Lower leg skin (tissue), 4 donors: ENCODE data around the gene TMEM200B. TPM values are rescaled to one million over a fixed set of nuclear protein-coding genes. Genes with fewer than 3 reads are reported as not detected.

Source experiments
- DNase-seq, 2 donors: peaks; one replicate each; pipeline ENCODE4 v3.0.0-alpha.2; 2019; ENCODE audit warnings: low spot score in 2 of 2
- H3K4me3 ChIP-seq: fragments of 200-600 bp; sonication (generic); 2 replicates; pipeline ENCODE4 v1.5.1; 2017; ENCODE audit warnings: mild to moderate bottlenecking, low read depth; ENCODE audit not compliant: poor library complexity, severe bottlenecking
- POLR2A ChIP-seq, 2 donors: fragments of 450-650 bp; IDR thresholded peaks; one replicate each; pipeline ENCODE4 v1.6.1; 2016 to 2017; ENCODE audit warnings: antibody characterized with exemption in 2 of 2, mild to moderate bottlenecking in 1 of 2, moderate library complexity in 1 of 2
- WGBS, 2 donors: methylation state at CpG; one replicate each; pipeline ENCODE4 v1.1.5; 2018; 5-methylcytosine and 5-hydroxymethylcytosine counted together
- intact Hi-C: fragments of 100-400 bp; cut with DNase I; formaldehyde crosslinking; loops from one replicate; pipeline ENCODE4 v1.15.0; 2023; ENCODE audit warnings: low total_unique reads
- total RNA-seq, 4 donors: library from RNA; depleted of rRNA; stranded (reverse); fragments of >200 nt; gene quantifications; one replicate each; pipeline ENCODE4 v1.1.0, GENCODE V29; 2016
- TF ChIP-seq, protein P1 (sequence below), 3 donors: fragments of 450-650 bp; IDR thresholded peaks; one replicate each; pipeline ENCODE4 v1.5.1; 2016; ENCODE audit warnings: antibody characterized with exemption in 3 of 3, mild to moderate bottlenecking in 3 of 3, moderate library complexity in 2 of 3

The TMEM200B gene
- total RNA-seq, result 1 to 10 TPM; 2.1 to 7.7 (median 4.5) TPM

DNA sequence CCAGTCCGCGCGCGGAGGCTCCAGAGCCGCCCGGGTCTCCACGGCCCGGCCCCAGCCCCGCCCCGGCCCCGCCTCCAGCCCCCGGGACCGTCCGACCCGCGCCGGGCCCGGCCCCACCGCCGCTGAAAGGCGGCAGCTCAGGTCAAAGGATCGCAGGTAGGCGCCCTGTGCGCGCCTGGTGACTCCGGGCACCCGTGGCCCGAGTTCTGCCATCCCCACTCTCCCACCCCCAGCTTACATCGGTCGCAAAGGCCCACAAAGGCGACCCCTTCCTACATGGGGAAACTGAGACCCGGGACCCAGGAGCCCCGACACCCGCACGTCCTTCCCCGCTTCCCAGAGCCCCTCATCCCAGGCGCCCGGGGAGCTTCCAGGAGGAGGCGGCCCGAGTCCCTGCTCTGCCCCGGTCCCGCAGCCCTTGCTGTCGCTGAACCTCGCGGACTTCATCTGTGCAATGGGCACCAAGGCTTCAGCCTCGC is at the start of gene TMEM200B:
TSS of gene TMEM200B (minus strand) at position 17 of the 479 bp plus-strand sequence. CDS start 2,075 bp downstream, outside the sequence.
- TF ChIP-seq POLR2A (IDR thresholded peaks at IDR 0.05), result no peak
- TF ChIP-seq, protein P1, sequence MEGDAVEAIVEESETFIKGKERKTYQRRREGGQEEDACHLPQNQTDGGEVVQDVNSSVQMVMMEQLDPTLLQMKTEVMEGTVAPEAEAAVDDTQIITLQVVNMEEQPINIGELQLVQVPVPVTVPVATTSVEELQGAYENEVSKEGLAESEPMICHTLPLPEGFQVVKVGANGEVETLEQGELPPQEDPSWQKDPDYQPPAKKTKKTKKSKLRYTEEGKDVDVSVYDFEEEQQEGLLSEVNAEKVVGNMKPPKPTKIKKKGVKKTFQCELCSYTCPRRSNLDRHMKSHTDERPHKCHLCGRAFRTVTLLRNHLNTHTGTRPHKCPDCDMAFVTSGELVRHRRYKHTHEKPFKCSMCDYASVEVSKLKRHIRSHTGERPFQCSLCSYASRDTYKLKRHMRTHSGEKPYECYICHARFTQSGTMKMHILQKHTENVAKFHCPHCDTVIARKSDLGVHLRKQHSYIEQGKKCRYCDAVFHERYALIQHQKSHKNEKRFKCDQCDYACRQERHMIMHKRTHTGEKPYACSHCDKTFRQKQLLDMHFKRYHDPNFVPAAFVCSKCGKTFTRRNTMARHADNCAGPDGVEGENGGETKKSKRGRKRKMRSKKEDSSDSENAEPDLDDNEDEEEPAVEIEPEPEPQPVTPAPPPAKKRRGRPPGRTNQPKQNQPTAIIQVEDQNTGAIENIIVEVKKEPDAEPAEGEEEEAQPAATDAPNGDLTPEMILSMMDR (IDR thresholded peaks at IDR 0.05), result no peak
- no peak for DNase-seq
- intact Hi-C loops, result no loop called here
- H3K4me3 ChIP-seq, result peak within 1 kb of the TSS; percentile 48
- 0% methylated on average over 8 to 10 of the region's 46 CpGs for WGBS, 2 donors

DNA sequence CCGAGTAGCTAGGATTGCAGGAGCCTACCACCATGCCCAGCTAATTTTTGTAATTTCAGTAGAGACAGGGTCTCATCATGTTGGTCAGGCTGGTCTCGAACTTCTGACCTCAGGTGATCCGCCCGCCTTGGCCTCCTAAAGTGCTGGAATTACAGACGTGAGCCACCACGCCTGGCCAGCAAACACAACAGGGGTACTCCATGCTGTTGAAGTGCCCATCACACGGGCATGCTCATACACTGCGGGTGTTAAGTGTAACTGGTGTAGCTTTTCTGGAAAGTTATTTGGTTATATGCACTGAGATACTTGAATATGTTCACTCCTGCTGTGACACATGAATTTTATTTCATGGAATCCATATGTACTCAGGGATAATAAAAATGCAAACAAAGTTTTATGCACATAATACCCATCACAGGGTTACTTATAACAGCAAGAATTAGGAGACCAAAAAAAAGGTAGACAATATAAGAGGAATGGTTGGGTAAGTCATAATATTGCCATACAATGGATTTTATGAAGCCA is 48.8 kb upstream of the TMEM200B start:
- H3K4me3 ChIP-seq, result no peak overlapping the region
- intact Hi-C loops, result no loop called here
- peak in 1 of 2 donors; percentile 53 for DNase-seq
- no peak for TF ChIP-seq POLR2A (IDR thresholded peaks at IDR 0.05)
- TF ChIP-seq, protein P1 (IDR thresholded peaks at IDR 0.05), result no peak
- WGBS, 2 donors, result 88 to 89% methylated on average over 8 of the region's 8 CpGs

DNA sequence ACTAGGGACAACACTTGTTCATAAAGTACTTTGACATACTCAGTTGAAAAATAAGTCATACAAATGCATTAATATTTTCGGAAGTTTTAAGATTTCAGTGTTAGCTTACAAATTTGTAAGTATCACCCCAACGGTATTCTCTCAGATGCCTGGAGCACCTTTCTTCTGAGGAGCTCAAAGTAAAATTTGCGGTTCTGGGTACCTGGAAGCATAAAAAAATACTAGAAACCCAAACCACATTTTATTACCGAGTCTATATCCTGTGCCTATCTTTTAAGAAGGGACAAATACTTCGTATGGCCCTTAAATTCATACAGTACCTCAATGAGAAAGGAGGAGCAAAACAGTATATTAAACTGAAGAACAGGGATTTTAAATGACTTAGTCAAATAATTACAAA is 47.8 kb upstream of the TMEM200B start:
- DNase-seq, result no peak
- TF ChIP-seq, protein P1 (IDR thresholded peaks at IDR 0.05), result no peak
- no peak for TF ChIP-seq POLR2A (IDR thresholded peaks at IDR 0.05)
- 79 to 83% methylated on average over 5 of the region's 5 CpGs for WGBS, 2 donors
- intact Hi-C loops, result no loop called here
- no peak overlapping the region for H3K4me3 ChIP-seq

DNA sequence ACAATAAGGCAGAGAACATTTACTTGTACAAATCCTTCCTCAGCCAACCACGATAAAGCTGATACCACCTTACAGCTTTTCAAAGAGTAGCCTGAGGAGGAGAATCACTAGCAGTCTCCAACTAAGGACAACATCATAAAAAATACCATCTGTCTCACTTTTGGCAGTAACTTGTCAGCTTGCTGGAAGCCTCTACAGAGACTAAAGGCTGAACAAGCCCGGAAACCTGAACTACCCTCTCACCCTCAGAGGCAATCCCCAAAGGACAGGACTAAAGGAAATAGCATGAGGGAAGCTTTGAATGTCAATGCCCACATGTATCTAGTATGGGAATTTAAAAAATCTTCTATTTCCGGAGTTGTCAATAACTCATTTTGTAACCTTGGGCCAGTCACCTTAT is 47.4 kb upstream of the TMEM200B start:
- 26% methylated on average over 3 of the region's 3 CpGs for WGBS, 2 donors
- intact Hi-C loops, result no loop called here

DNA sequence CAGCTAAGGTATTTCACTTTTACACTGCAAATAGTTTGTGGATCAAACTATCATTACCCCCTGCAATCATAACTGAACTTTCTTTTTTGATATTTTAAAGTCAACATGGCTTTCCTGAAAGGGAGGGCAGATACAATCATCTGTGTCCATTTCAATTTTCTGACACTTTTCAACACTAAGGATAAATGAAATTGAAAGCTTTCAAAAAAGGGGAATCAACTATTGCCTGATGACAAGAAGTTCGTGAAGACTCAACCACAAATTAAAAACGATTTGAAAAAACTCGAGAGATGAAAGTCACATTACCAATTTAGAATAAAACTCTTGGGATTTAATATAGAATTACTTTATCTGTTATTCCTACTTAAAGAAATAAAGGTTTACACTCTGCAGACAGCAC is 46.3 kb upstream of the TMEM200B start:
- intact Hi-C loops, result no loop called here
- WGBS, 2 donors, result 62 to 67% methylated on average over 3 of the region's 3 CpGs
- no peak for DNase-seq
- TF ChIP-seq POLR2A (IDR thresholded peaks at IDR 0.05), result no peak
- TF ChIP-seq, protein P1 (IDR thresholded peaks at IDR 0.05), result no peak
- no peak overlapping the region for H3K4me3 ChIP-seq

More for the DNA sequence above, 47.4 kb upstream of the TMEM200B start:
- no peak for DNase-seq
- no peak overlapping the region for H3K4me3 ChIP-seq
- TF ChIP-seq, protein P1 (IDR thresholded peaks at IDR 0.05), result no peak
- TF ChIP-seq POLR2A (IDR thresholded peaks at IDR 0.05), result no peak

DNA sequence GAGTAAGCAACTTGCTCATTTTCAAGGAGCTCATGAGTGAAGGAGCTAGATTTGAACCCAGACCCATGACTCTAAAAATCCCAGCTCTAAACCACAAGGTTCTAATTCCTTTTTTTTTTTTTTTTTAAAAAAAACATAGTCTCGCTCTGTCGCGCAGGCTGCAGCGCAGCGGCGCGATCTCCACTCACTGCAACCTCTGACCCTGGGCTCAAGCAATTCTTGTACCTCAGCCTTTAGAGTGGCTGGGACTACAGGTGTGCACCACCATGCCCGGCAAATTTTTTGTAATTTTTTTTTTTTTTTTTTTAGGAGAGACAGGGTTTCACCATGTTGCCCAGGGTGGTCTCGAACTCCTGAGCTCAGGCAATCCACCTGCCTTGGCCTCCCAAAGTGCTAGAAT is 44.2 kb upstream of the TMEM200B start:
- WGBS, 2 donors, result 96 to 97% methylated on average over 9 of the region's 9 CpGs
- intact Hi-C loops, result no loop called here
- H3K4me3 ChIP-seq, result no peak overlapping the region
- TF ChIP-seq POLR2A (IDR thresholded peaks at IDR 0.05), result no peak
- TF ChIP-seq, protein P1 (IDR thresholded peaks at IDR 0.05), result no peak
- no peak for DNase-seq
